ENCODE data around the gene CIC. TPM values are rescaled to one million over a fixed set of nuclear protein-coding genes. Genes with fewer than 3 reads are reported as not detected.

CIC gene
- polyA plus RNA-seq, 1 donor (not counting 4 experiments of a cell fraction or from before 2014, with no cell fraction given): 3.1 TPM

GRCh38 chr19:42244347-42245220 lies 24.5 kb upstream of the CIC start:
- H3K36me3 ChIP-seq (ENCODE audit: control insufficient read depth in 2 of 2, extremely low read depth in 1 of 2, insufficient read depth in 2 of 2, low read length in 2 of 2): peaks cover 10 to 25% of the 10 kb centered on the region in 2 experiments
- peaks cover 37% of the 10 kb centered on the region for H3K79me2 ChIP-seq (ENCODE audit: control insufficient read depth, insufficient read depth, low read length)
- FAIRE-seq (peak; percentile 66), DNase-seq (ENCODE audit: low read depth, low spot score) (no peak)
- H4K20me1 ChIP-seq (ENCODE audit: control insufficient read depth, extremely low read depth, insufficient read depth, low read length): peaks cover 12% of the 10 kb centered on the region
- no peak for TF ChIP-seq EZH2 (IDR thresholded peaks at IDR 0.05; ENCODE audit: low read length)
- TF ChIP-seq CTCF (optimal IDR thresholded peaks at IDR 0.05 in 1 of 3, IDR thresholded peaks at IDR 0.05 in 1 of 3, conservative IDR thresholded peaks at IDR 0.05 in 1 of 3; ENCODE audit: extremely low read depth in 1 of 3, insufficient read depth in 2 of 3, low read length in 3 of 3): peak; percentile 56 to 63 (median 62)
- peak overlapping the region; percentile 95 for H3K9ac ChIP-seq (ENCODE audit: control insufficient read depth, extremely low read depth, insufficient read depth, low read length)
- H3K4me1 ChIP-seq (ENCODE audit: control insufficient read depth, extremely low read depth, insufficient read depth, low read length): peaks cover 20% of the 10 kb centered on the region
- H3K27me3 ChIP-seq (ENCODE audit: control insufficient read depth, extremely low read depth, insufficient read depth, low read length): no peaks in the 10 kb centered on the region
- peaks cover 3% of the 10 kb centered on the region for H3K9me1 ChIP-seq (ENCODE audit: control insufficient read depth, extremely low read depth, insufficient read depth, low read length)
- H3K4me2 ChIP-seq (ENCODE audit: control insufficient read depth, extremely low read depth, insufficient read depth, low read depth, low read length): peak overlapping the region; percentile 92
- no peaks in the 10 kb centered on the region for H3K9me3 ChIP-seq (ENCODE audit: control insufficient read depth, low read depth, low read length)
- H3K4me3 ChIP-seq (ENCODE audit: control insufficient read depth in 2 of 3, extremely low read depth in 1 of 3, insufficient read depth in 2 of 3, low read depth in 1 of 3, low read length in 3 of 3): peak overlapping the region; percentile 80 to 90 (median 82)
- peak overlapping the region; percentile 59 for H3K27ac ChIP-seq (ENCODE audit: control insufficient read depth, insufficient read depth, low read length)
- peak overlapping the region; percentile 58 for H2AFZ ChIP-seq (ENCODE audit: control insufficient read depth, low read length)
- dilution Hi-C loops (cut with MboI; ENCODE audit: extremely low pct_ligation_motif_present, low sequenced_read_pairs): no loop called here

DNA sequence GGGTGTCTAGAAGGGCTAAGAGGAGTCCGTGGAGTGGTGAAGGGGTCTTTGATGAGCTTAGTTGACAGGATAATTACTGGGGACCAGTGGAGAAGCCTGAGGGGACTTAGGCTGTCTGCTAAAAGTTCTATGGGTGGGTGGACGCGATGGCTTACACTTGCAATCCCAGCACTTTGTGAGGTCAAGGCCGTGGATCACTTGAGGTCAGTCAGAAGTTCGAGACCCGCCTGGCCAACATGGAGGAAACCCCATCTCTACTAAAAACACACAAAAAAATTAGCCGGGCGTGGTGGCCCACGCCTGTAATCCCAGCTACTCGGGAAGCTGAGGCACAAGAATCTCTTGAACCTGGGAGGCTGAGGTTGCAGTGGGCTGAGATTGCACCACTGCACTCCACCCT lies 23.8 kb upstream of the CIC start:
- Histone ChIP-seq H3K27ac (ENCODE audit: control insufficient read depth, insufficient read depth, low read length) (no peak overlapping the region), H3K9me1 (ENCODE audit: control insufficient read depth, extremely low read depth, insufficient read depth, low read length) (peaks cover 3% of the 10 kb centered on the region), H3K4me1 (ENCODE audit: control insufficient read depth, extremely low read depth, insufficient read depth, low read length) (peaks cover 26% of the 10 kb centered on the region), H4K20me1 (ENCODE audit: control insufficient read depth, extremely low read depth, insufficient read depth, low read length) (peaks cover 19% of the 10 kb centered on the region), H3K79me2 (ENCODE audit: control insufficient read depth, insufficient read depth, low read length) (peaks cover 37% of the 10 kb centered on the region), H3K4me3 (ENCODE audit: control insufficient read depth in 2 of 3, extremely low read depth in 1 of 3, insufficient read depth in 2 of 3, low read depth in 1 of 3, low read length in 3 of 3) (no peak overlapping the region), H3K9ac (ENCODE audit: control insufficient read depth, extremely low read depth, insufficient read depth, low read length) (no peak overlapping the region), H3K9me3 (ENCODE audit: control insufficient read depth, low read depth, low read length) (no peaks in the 10 kb centered on the region), H3K36me3 (ENCODE audit: control insufficient read depth in 2 of 2, extremely low read depth in 1 of 2, insufficient read depth in 2 of 2, low read length in 2 of 2) (peaks cover 16 to 25% of the 10 kb centered on the region in 2 experiments), H2AFZ (ENCODE audit: control insufficient read depth, low read length) (no peak overlapping the region), H3K27me3 (ENCODE audit: control insufficient read depth, extremely low read depth, insufficient read depth, low read length) (no peaks in the 10 kb centered on the region), H3K4me2 (ENCODE audit: control insufficient read depth, extremely low read depth, insufficient read depth, low read depth, low read length) (peak overlapping the region; percentile 92)
- dilution Hi-C loops (cut with MboI; ENCODE audit: extremely low pct_ligation_motif_present, low sequenced_read_pairs): no loop called here
- DNase-seq (ENCODE audit: low read depth, low spot score) (no peak), FAIRE-seq (no peak)
- no peak for TF ChIP-seq EZH2 (IDR thresholded peaks at IDR 0.05; ENCODE audit: low read length)
- no peak for TF ChIP-seq CTCF (optimal IDR thresholded peaks at IDR 0.05 in 1 of 3, IDR thresholded peaks at IDR 0.05 in 1 of 3, conservative IDR thresholded peaks at IDR 0.05 in 1 of 3; ENCODE audit: extremely low read depth in 1 of 3, insufficient read depth in 2 of 3, low read length in 3 of 3)
